ENCODE results near the gene RGL2.

RGL2 gene

GRCh38 chr6:33312361-33313104, 13.8 kb upstream of the RGL2 start:
- DNase-seq (ENCODE audit: insufficient read length, low spot score) = peak; percentile 74

DNA sequence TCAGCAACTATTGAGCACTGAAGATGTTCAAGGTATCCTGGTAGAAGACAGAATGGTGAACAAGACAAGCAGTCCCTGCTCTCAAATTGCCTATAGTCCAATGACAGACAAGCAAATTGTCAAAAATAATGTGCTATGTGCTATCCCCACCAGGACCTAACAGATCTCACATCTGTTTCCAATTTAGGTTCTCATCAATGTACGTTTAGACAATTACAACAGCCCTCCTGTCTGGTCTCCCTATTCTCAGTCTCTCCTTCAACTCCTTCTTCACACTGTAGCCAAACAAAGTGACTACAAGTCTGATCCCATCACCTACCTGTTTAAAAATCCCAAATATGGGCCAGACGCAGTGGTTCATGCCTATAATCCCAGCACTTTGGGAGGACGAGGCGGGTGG, 7.6 kb upstream of the RGL2 start:
- no peak for FAIRE-seq
- DNase-seq (ENCODE audit: insufficient read length, low spot score) = no peak
- TF ChIP-seq POLR2A (IDR thresholded peaks at IDR 0.05; ENCODE audit: low read depth, low read length) = no peak

More at GRCh38 chr6:33312361-33313104, 13.8 kb upstream of the RGL2 start:
- TF ChIP-seq POLR2A (IDR thresholded peaks at IDR 0.05; ENCODE audit: low read depth, low read length) = no peak
- no peak for FAIRE-seq

GRCh38 chr6:33305052-33305451, 6.3 kb upstream of the RGL2 start:
- DNase-seq (ENCODE audit: insufficient read length, low spot score) (no peak), FAIRE-seq (no peak)
- no peak for TF ChIP-seq POLR2A (IDR thresholded peaks at IDR 0.05; ENCODE audit: low read depth, low read length)

- FAIRE-seq (no peak), DNase-seq (ENCODE audit: insufficient read length, low spot score) (no peak)
- no peak for TF ChIP-seq POLR2A (IDR thresholded peaks at IDR 0.05; ENCODE audit: low read depth, low read length)
These were observed 5.5 kb upstream of the RGL2 start for GRCh38 chr6:33304216-33304615.

- no peak for FAIRE-seq
- no peak for DNase-seq (ENCODE audit: insufficient read length, low spot score)
- no peak for TF ChIP-seq POLR2A (IDR thresholded peaks at IDR 0.05; ENCODE audit: low read depth, low read length)
These were observed 3.1 kb upstream of the RGL2 start for GRCh38 chr6:33301877-33302276.

DNA sequence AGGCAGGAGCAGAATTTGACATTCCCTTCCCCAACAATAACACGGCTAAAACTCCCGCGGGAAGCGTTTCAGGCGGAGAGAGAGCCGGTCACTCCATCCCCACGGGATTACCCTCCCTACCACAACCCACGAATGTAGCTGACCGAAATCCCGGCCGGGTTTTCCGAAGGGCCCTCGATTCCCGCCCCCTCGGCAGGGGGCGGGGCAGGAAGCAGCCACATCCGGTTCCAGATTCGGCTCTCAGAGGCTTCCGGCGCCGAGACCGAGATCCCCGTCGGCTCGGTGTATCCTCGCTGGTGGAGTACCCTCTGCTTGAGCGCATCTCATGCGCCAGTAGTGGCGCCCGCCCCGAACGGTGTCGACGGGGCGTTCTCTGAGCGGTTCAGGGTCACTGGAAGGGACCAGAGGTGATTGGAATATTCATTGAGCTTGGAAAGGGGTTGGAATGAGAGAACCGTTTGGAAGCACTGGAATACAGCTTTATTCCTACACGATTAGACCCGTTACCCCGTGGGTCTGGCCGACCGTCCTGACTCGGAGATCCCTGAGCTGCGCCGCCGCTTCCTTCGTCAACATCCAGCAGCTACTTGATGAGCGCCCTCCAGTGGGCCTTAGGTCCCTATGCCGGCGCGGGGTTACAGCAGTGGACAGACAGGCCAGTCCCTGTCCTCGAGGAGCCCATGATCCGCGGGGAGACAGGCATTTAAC, 649 bp upstream of the RGL2 start:
- FAIRE-seq (peak; percentile 55), DNase-seq (ENCODE audit: insufficient read length, low spot score) (peak; percentile 75)
- TF ChIP-seq POLR2A (IDR thresholded peaks at IDR 0.05; ENCODE audit: low read depth, low read length) = peak; percentile 82

- no peak for FAIRE-seq
- peak; percentile 59; the same call in 1 of the 2 replicates for TF ChIP-seq POLR2A (IDR thresholded peaks at IDR 0.05; ENCODE audit: low read depth, low read length)
- DNase-seq (ENCODE audit: insufficient read length, low spot score) = peak; percentile 81
These were observed 578 bp downstream of the RGL2 start for GRCh38 chr6:33297956-33298772.

- TF ChIP-seq POLR2A (IDR thresholded peaks at IDR 0.05; ENCODE audit: low read depth, low read length) = no peak
- DNase-seq (ENCODE audit: insufficient read length, low spot score) = no peak
- no peak for FAIRE-seq
These were observed 1.3 kb downstream of the RGL2 start for GRCh38 chr6:33297406-33297955.

DNA sequence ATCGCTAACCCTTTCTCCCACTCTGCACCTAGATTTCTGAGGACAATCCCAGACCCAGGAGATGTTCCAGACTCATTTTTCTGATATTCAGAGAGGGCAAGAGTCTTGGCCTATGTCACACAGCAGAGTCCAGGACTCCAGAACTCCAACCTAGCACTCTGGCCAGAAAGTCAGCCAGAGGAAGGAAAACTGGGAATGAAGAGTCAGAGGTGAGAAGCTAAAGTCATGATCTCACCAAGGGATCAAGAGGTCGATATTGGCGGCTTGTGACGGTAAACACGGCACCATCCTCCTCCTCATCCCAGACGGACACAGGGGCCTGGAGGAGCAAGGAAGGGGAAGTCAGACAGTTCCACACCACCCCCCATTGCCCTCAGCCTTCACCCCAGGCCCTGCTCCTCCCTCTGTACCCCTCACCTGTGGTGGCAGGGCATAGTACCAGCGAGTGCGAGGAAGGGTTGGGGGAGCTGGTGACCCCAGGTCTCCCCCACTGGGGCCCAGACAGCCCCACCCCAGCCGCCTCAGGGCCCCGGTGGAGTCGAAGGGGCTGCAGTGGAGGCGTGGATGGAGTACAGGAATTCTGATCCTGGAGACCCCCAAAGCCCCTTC, 1.8 kb downstream of the RGL2 start:
- no peak for DNase-seq (ENCODE audit: insufficient read length, low spot score)
- TF ChIP-seq POLR2A (IDR thresholded peaks at IDR 0.05; ENCODE audit: low read depth, low read length) = no peak
- FAIRE-seq = no peak

DNA sequence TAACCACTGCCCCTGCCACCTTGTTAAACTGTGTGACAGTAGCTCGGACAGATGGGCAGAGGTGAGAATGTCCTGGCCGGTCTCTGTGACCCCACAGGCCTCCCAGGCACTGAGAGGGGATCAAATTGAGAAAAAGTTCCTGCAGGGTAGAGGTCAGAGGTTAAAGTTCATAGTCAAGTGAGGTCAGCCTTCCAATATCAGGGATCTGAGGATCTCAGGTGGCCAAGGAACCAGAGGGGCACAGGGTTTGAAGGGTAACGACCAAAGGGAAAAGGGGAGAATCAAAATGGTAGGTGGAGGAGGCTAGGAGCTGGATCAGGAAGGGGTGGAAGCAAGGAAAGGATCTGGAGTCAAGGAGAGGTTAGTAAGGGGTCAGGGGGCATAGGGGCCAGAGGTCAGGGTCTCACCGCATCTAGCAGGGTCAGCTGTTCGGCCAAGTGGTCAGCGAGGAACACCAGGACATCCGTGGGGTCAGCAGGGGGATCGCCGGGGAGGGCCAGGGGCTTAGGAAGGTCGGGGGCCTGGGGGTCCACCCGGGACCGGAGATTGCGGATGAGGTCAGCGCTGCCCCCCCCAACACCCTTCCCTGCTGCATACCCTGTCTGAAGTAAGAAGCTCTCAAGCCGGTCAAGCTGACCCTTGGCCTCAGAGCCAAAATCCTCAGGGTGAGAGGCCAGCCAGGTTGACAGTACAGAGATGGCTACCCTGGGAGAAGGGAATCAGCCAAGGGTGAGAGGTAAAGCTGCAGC, 2.9 kb downstream of the RGL2 start:
- TF ChIP-seq POLR2A (IDR thresholded peaks at IDR 0.05; ENCODE audit: low read depth, low read length) = no peak
- FAIRE-seq = no peak
- DNase-seq (ENCODE audit: insufficient read length, low spot score) = no peak

DNA sequence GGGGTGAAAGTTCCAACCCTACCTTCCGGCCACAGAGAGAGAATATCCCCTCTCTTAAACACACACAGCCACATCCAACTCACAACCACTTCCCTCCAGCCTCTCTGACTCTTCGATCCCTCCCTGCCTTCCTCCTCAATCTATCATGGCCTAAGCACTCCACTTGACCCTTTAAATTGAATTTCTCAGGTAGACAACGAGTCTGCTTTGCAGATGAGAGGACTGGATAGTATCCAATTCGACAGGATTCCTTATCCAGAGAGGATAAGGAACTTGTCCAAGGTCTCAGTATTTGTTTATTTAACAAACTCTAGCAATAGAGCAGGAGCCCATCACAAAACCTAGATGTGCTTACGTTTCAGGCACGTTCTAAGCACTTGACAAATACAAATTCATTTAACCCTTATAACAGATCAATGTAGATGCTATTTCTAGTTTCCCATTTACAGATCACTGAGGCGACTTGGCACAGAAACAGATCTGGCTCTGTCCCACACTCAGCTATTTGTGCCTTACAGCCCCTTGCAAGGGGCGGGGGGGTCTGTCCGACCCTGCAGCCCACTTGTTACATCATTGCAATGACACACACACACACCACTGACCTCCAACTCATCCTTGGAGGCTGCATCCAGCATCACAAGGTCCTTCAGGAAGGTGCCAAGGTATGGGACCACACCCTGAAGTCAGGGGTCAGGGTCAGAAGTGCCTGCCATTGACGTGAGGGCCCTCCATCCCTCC, 4.5 kb downstream of the RGL2 start:
- DNase-seq (ENCODE audit: insufficient read length, low spot score) (no peak), FAIRE-seq (no peak)
- TF ChIP-seq POLR2A (IDR thresholded peaks at IDR 0.05; ENCODE audit: low read depth, low read length) = no peak

DNA sequence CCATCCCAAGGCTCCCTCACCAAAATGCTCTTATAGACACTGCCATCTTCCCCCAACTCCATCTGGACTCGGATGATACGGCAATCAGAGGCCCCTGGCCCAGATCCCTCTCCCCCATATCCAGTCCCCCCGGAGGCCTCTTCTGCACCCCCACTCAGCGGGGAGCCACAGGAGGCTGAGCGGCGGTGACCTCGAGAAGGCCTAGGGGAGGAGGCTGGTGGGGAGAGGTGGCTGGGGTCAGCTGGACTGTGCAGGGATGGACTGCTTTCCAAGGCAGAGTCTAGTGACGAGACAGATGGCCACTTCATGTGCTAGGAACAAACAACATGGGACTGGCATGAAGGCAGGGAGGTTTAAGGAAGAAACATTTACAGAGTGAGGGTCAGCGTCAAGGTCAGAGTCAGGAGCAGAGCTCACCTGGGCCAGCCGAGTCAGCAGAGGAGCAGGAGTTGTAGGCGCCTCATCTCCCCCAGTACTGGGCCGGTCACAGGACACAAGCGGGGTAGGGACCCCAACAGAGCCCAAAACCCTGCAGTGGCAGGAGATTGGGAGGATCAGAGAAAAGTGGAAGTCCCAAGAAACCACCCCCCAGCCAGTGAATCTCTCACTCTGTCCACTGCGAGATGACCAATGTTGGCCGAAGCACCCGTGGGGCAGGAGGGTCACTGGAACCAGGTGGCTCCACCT, 5.6 kb downstream of the RGL2 start:
- FAIRE-seq = no peak
- TF ChIP-seq POLR2A (IDR thresholded peaks at IDR 0.05; ENCODE audit: low read depth, low read length) = no peak
- DNase-seq (ENCODE audit: insufficient read length, low spot score) = no peak
